Breast epithelium (tissue), 4 donors: Measurements from ENCODE around the gene CDK5RAP3. TPM values are rescaled to one million over a fixed set of nuclear protein-coding genes. Genes with fewer than 3 reads are reported as not detected.
"Not testable (repeated sequence)": the region's sequence is repeated elsewhere in the genome, so short reads cannot be mapped to it uniquely, and the experiment has no call there.

Experiments
- DNase-seq, 2 donors: peaks; one replicate each; pipeline ENCODE4 v3.0.0-alpha.2; 2019; ENCODE audit warnings: low spot score in 2 of 2
- H3K27ac ChIP-seq, 2 donors: fragments of 200-600 bp; sonication (generic) in 1 of 2; one replicate each; pipeline ENCODE4 v1.5.1; 2016 to 2019; ENCODE audit warnings: mild to moderate bottlenecking in 1 of 2
- H3K27me3 ChIP-seq, 2 donors: fragments of 200-600 bp; sonication (generic) in 1 of 2; one replicate each; pipeline versions ENCODE4 v1.5.1 to v1.6.0; 2017 to 2019; ENCODE audit warnings: control low read depth in 1 of 2, mild to moderate bottlenecking in 1 of 2
- H3K36me3 ChIP-seq: fragments of 200-600 bp; one replicate; pipeline ENCODE4 v1.5.1; 2019
- H3K4me1 ChIP-seq, 2 donors: fragments of 200-600 bp; sonication (generic); one replicate each; pipeline ENCODE4 v1.5.1; 2016 to 2019; ENCODE audit warnings: control low read depth in 1 of 2
- H3K4me3 ChIP-seq, 3 donors: fragments of 200-600 bp; sonication (generic); 1 replicate in 2 of 3; 2 replicates in 1 of 3; pipeline ENCODE4 v1.5.1; 2016 to 2019; ENCODE audit warnings: mild to moderate bottlenecking in 3 of 3, moderate library complexity in 2 of 3
- H3K9me3 ChIP-seq, 2 donors: fragments of 200-600 bp; sonication (generic) in 1 of 2; one replicate each; pipeline ENCODE4 v1.5.1; 2016 to 2019; ENCODE audit warnings: control low read depth in 1 of 2
- POLR2A ChIP-seq: fragments of 450-650 bp; IDR thresholded peaks from one replicate; pipeline ENCODE4 v1.6.1; 2016; ENCODE audit warnings: antibody characterized with exemption, mild to moderate bottlenecking, moderate library complexity
- POLR2AphosphoS5 ChIP-seq, 3 donors: sonication (generic); formaldehyde crosslinking; IDR thresholded peaks; one replicate each; pipeline ENCODE4 v1.6.1; 2017; ENCODE audit warnings: antibody characterized with exemption in 3 of 3
- intact Hi-C: fragments of 100-400 bp; cut with DNase I; formaldehyde crosslinking; loops from one replicate; pipeline ENCODE4 v1.15.1; 2023; ENCODE audit warnings: low total_unique reads
- total RNA-seq, 3 donors: library from RNA; depleted of rRNA; stranded (reverse); fragments of >200 nt; gene quantifications; one replicate each; pipeline ENCODE4 v1.1.0, GENCODE V29; 2016
- TF ChIP-seq, protein P1 (sequence below), 3 donors: fragments of 450-650 bp; IDR thresholded peaks; one replicate each; pipeline ENCODE4 v1.5.1; 2016 to 2017; ENCODE audit warnings: antibody characterized with exemption in 3 of 3, mild to moderate bottlenecking in 3 of 3, moderate library complexity in 3 of 3

The CDK5RAP3 gene
- total RNA-seq, 3 donors from 2014 or later, result 121 to 198 (median 183) TPM

GRCh38 chr17:48016112-48016511 is 45.2 kb downstream of the CDK5RAP3 start:
- TF ChIP-seq, protein P1, sequence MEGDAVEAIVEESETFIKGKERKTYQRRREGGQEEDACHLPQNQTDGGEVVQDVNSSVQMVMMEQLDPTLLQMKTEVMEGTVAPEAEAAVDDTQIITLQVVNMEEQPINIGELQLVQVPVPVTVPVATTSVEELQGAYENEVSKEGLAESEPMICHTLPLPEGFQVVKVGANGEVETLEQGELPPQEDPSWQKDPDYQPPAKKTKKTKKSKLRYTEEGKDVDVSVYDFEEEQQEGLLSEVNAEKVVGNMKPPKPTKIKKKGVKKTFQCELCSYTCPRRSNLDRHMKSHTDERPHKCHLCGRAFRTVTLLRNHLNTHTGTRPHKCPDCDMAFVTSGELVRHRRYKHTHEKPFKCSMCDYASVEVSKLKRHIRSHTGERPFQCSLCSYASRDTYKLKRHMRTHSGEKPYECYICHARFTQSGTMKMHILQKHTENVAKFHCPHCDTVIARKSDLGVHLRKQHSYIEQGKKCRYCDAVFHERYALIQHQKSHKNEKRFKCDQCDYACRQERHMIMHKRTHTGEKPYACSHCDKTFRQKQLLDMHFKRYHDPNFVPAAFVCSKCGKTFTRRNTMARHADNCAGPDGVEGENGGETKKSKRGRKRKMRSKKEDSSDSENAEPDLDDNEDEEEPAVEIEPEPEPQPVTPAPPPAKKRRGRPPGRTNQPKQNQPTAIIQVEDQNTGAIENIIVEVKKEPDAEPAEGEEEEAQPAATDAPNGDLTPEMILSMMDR (IDR thresholded peaks at IDR 0.05), result no peak
- TF ChIP-seq POLR2AphosphoS5 (IDR thresholded peaks at IDR 0.05), result no peak
- DNase-seq, result no peak
- H3K4me1 ChIP-seq, result peaks cover 0 to 10% of the 10 kb centered on the region in 2 donors
- no peaks in the 10 kb centered on the region for H3K27me3 ChIP-seq
- intact Hi-C loops, result no loop called here
- H3K9me3 ChIP-seq, result no peaks in the 10 kb centered on the region
- H3K4me3 ChIP-seq, result no peak overlapping the region
- H3K36me3 ChIP-seq, result no peaks in the 10 kb centered on the region
- H3K27ac ChIP-seq, result no peak overlapping the region

DNA sequence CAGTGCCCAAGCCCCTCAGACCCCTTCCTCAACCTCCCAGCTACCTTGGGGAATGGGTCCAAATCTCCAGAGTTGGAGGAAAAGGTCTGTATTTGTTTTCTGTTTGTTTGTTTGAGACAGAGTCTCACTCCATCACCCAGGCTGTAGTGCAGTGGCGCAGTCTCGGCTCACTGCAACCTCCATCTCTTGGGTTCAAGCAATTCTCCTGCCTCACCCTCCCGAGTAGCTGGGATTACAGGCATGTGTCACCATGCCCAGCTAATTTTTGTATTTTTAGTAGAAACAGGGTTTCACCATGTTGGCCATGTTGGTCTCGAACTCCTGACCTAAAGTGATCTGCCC is 46.9 kb downstream of the CDK5RAP3 start:
- not testable (repeated sequence) for H3K27me3 ChIP-seq, H3K4me3 ChIP-seq, H3K36me3 ChIP-seq, H3K4me1 ChIP-seq, H3K27ac ChIP-seq, H3K9me3 ChIP-seq, DNase-seq
- intact Hi-C loops, result loop anchor here (2.0 kb wide), 1 partner anchor 59 kb away; no protein-coding TSS in a partner anchor

GRCh38 chr17:48021934-48022333 is 51.0 kb downstream of the CDK5RAP3 start:
- H3K4me1 ChIP-seq, result peaks cover 15 to 28% of the 10 kb centered on the region in 2 donors
- no peak overlapping the region for H3K27ac ChIP-seq
- no peak overlapping the region for H3K4me3 ChIP-seq
- intact Hi-C loops, result no loop called here
- no peaks in the 10 kb centered on the region for H3K36me3 ChIP-seq
- H3K27me3 ChIP-seq, result peaks cover 0 to 3% of the 10 kb centered on the region in 2 donors
- no peak for TF ChIP-seq POLR2A
- no peak for TF ChIP-seq POLR2AphosphoS5 (IDR thresholded peaks at IDR 0.05)
- TF ChIP-seq, protein P1 (IDR thresholded peaks at IDR 0.05), result no peak
- H3K9me3 ChIP-seq, result no peaks in the 10 kb centered on the region
- DNase-seq, result no peak

- Histone ChIP-seq H3K9me3 (no peaks in the 10 kb centered on the region), H3K27me3 (peaks cover 0 to 3% of the 10 kb centered on the region in 2 donors), H3K27ac (no peak overlapping the region), H3K36me3 (no peaks in the 10 kb centered on the region), H3K4me1 (peaks cover 16 to 28% of the 10 kb centered on the region in 2 donors), H3K4me3 (no peak overlapping the region)
- DNase-seq, result no peak
- TF ChIP-seq POLR2A (no peak), POLR2AphosphoS5 (IDR thresholded peaks at IDR 0.05) (no peak)
- TF ChIP-seq, protein P1 (IDR thresholded peaks at IDR 0.05), result no peak
- intact Hi-C loops, result no loop called here
These were observed 52.0 kb downstream of the CDK5RAP3 start for GRCh38 chr17:48022901-48023300.

DNA sequence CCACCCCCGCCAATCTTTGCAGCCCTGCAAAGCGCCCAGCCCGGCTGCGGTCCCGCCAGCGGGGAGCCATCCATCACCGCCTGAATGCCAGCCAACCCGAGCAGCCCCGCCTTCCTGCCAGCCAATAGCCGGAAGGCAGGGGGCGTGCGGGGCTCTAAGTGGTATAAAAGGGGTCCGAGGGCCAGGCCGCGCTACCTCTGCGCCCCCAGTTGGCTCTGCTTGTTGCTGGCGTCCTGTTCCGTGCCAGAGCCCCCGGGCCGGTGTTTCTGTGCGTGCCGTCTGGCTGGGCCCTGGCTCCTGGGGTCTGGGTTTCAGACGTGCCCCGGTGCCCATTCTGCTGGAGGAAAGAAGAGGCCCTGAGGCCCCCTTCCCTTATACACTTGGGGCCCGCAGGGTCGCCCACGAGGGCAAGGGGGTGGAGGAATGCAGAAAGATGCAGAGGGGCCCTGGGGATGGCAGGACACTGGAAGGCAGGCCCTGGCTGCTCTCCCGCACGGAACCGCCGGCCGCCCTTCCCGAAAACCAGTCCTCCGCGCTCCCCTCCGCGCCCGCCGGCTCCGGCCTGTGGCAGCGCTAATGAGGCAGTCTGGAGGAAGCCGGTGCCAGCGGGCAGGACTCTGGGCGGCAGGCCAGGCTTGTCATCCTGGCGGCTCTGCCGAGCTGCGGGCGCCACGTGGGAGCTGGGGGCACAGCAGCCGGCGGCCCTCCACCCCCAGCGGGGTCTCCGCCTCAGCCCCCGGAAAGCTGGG is 52.7 kb downstream of the CDK5RAP3 start:
- peak; percentile 75 to 85 for DNase-seq
- H3K9me3 ChIP-seq, result no peaks in the 10 kb centered on the region
- no peaks in the 10 kb centered on the region for H3K36me3 ChIP-seq
- H3K4me1 ChIP-seq, result peaks cover 16 to 28% of the 10 kb centered on the region in 2 donors
- intact Hi-C loops, result no loop called here
- peaks cover 0 to 3% of the 10 kb centered on the region in 2 donors for H3K27me3 ChIP-seq
- TF ChIP-seq, protein P1 (IDR thresholded peaks at IDR 0.05), result peak in 1 of 3 donors; percentile 30
- peak in 1 of 3 donors; percentile 8 for TF ChIP-seq POLR2AphosphoS5 (IDR thresholded peaks at IDR 0.05)
- no peak for TF ChIP-seq POLR2A
- peak overlapping the region; percentile 40 to 66 (median 55) for H3K4me3 ChIP-seq
- H3K27ac ChIP-seq, result peak overlapping the region; percentile 62 to 84
